ENCODE measurements around the gene RNF213. TPM values are rescaled to one million over a fixed set of nuclear protein-coding genes. Genes with fewer than 3 reads are reported as not detected.
"Not testable (repeated sequence)": the region's sequence is repeated elsewhere in the genome, so short reads cannot be mapped to it uniquely, and the experiment has no call there.

The RNF213 gene
- total RNA-seq, 1 donor from 2014 or later, result 17.5 TPM

GRCh38 chr17:80295146-80295545 is 34.5 kb downstream of the RNF213 start:
- DNase-seq, result no peak

- DNase-seq, result no peak
Observed at GRCh38 chr17:80295559-80295958, 34.9 kb downstream of the RNF213 start.

- DNase-seq, result no peak
Observed at GRCh38 chr17:80296221-80296620, 35.6 kb downstream of the RNF213 start.

GRCh38 chr17:80297996-80298560 is 37.4 kb downstream of the RNF213 start:
- no peak for DNase-seq

- DNase-seq, result not testable (repeated sequence)
Observed at GRCh38 chr17:80299350-80300100, 38.9 kb downstream of the RNF213 start.

- not testable (repeated sequence) for DNase-seq
Observed at GRCh38 chr17:80300756-80301155, 40.1 kb downstream of the RNF213 start.

GRCh38 chr17:80303824-80304223 is 43.2 kb downstream of the RNF213 start:
- DNase-seq, result no peak

GRCh38 chr17:80307994-80308691 is 47.5 kb downstream of the RNF213 start:
- DNase-seq, result no peak

- no peak for DNase-seq
Observed at GRCh38 chr17:80308692-80309517, 48.3 kb downstream of the RNF213 start.

GRCh38 chr17:80311216-80311827 is 50.7 kb downstream of the RNF213 start:
- no peak for DNase-seq

- no peak for DNase-seq
Observed at GRCh38 chr17:80312621-80313135, 52.0 kb downstream of the RNF213 start.

- no peak for DNase-seq
Observed at GRCh38 chr17:80313160-80313829, 52.6 kb downstream of the RNF213 start.

GRCh38 chr17:80313946-80314345 is 53.3 kb downstream of the RNF213 start:
- not testable (repeated sequence) for DNase-seq

- DNase-seq, result no peak
Observed at GRCh38 chr17:80315517-80316182, 55.0 kb downstream of the RNF213 start.

- no peak for DNase-seq
Observed at GRCh38 chr17:80316431-80316830, 55.8 kb downstream of the RNF213 start.

GRCh38 chr17:80316927-80317705 is 56.5 kb downstream of the RNF213 start:
- no peak for DNase-seq

GRCh38 chr17:80317706-80317980 is 57.0 kb downstream of the RNF213 start:
- DNase-seq, result no peak

- no peak for DNase-seq
Observed at GRCh38 chr17:80318166-80318565, 57.5 kb downstream of the RNF213 start.

GRCh38 chr17:80319262-80319998 is 58.8 kb downstream of the RNF213 start:
- no peak for DNase-seq

- no peak for DNase-seq
Observed at GRCh38 chr17:80319999-80320344, 59.3 kb downstream of the RNF213 start.

All from occipital lobe (tissue), 2 donors.